K562 (cell line): Measurements from ENCODE around the gene ZMIZ1. TPM values are rescaled to one million over a fixed set of nuclear protein-coding genes. Genes with fewer than 3 reads are reported as not detected.

ENCODE experiments used
- ATAC-seq: fragments of 200-7000 bp; cut with Tn5 transposase; 3 replicates; pipeline ENCODE4 v1.9.1; 2020; ENCODE audit warnings: moderate library complexity
- BruUV-seq: library from RNA; stranded (reverse); fragments of 400-500 nt; replicated peaks from 2 replicates; lab custom pipeline; 2021; lab: Mats Ljungman, UMichigan
- CTCF ChIA-PET: fragments of 300-600 bp; formaldehyde crosslinking; extraction: SDS; loops from one replicate; lab custom pipeline; 2021; ENCODE audit warnings: low intra/inter-chr PET ratio; lab: Yijun Ruan, JAX
- POLR2A ChIA-PET: fragments of 300-600, 350-650 bp; sonication (Branson Sonifier 250); formaldehyde crosslinking; extraction: SDS; loops from one replicate; lab custom pipeline; 2021; ENCODE audit warnings: antibody characterized with exemption, inconsistent platforms; lab: Yijun Ruan, JAX
- DNase-seq, 4 experiments: peaks; one replicate each; pipeline versions ENCODE4 v3.0.0 to v3.0.0-alpha.2; 2011 to 2018; ENCODE audit warnings: low spot score in 3 of 4, mixed read lengths in 3 of 4; ENCODE audit errors: extremely low read depth in 1 of 4
- FAIRE-seq: peaks from 2 replicates; lab custom pipeline; 2011; peaks lifted over from hg19 to GRCh38; lab: Jason Lieb, UNC
- H2AFZ ChIP-seq: 2 replicates; pipeline ENCODE4 v1.6.0; 2011; ENCODE audit warnings: low read depth, low read length, control low read depth, inconsistent platforms
- H3K27ac ChIP-seq: fragments of 200-600 bp; 3 replicates; pipeline ENCODE4 v1.8.0; 2011; ENCODE audit warnings: low read depth, mild to moderate bottlenecking, control low read depth, inconsistent platforms, low read length, moderate library complexity, mixed read lengths; ENCODE audit errors: extremely low read depth
- H3K27me3 ChIP-seq, 2 experiments: fragments of 300-600 bp in 1 of 2; 2 replicates in 1 of 2; 3 replicates in 1 of 2; pipeline versions ENCODE4 v1.6.0 to v1.8.0; 2011; ENCODE audit warnings: inconsistent platforms in 2 of 2, low read length in 2 of 2, mild to moderate bottlenecking in 1 of 2, mixed read lengths in 1 of 2, moderate library complexity in 1 of 2; ENCODE audit not compliant: control insufficient read depth in 2 of 2, insufficient read depth in 2 of 2
- H3K36me3 ChIP-seq: fragments of 300-600 bp; 3 replicates; pipeline ENCODE4 v1.8.0; 2011; ENCODE audit warnings: mild to moderate bottlenecking, low read length, inconsistent platforms; ENCODE audit not compliant: control insufficient read depth, insufficient read depth
- H3K4me1 ChIP-seq, 2 experiments: fragments of 200-600 bp in 1 of 2; replicated peaks in 1 of 2; 2 replicates in 1 of 2; 3 replicates in 1 of 2; pipeline versions ENCODE4 v1.5.1 to v1.8.0; 2011; ENCODE audit warnings: inconsistent platforms in 2 of 2, low read length in 2 of 2, mild to moderate bottlenecking in 1 of 2, mixed read lengths in 1 of 2, moderate library complexity in 1 of 2; ENCODE audit not compliant: control insufficient read depth in 2 of 2, insufficient read depth in 2 of 2
- H3K4me2 ChIP-seq: 2 replicates; pipeline ENCODE4 v1.6.1; 2011; ENCODE audit warnings: low read length, control low read depth, inconsistent platforms, mixed read lengths; ENCODE audit not compliant: insufficient read depth
- H3K4me3 ChIP-seq: fragments of 200-600 bp; sonication (generic), shearing (Covaris generic); 2 replicates; pipeline ENCODE4 v1.5.1; 2016; ENCODE audit warnings: control low read depth, inconsistent platforms
- H3K79me2 ChIP-seq: fragments of 200-600 bp; 3 replicates; pipeline ENCODE4 v1.8.0; 2011; ENCODE audit warnings: low read length, inconsistent platforms; ENCODE audit not compliant: control insufficient read depth, insufficient read depth
- H3K9ac ChIP-seq, 2 experiments: 2 replicates each; pipeline versions ENCODE4 v1.6.0 to v1.6.1; 2011; ENCODE audit warnings: low read depth in 2 of 2, low read length in 2 of 2, control low read depth in 1 of 2, inconsistent platforms in 1 of 2, mild to moderate bottlenecking in 1 of 2, mixed read lengths in 1 of 2; ENCODE audit not compliant: insufficient read depth in 1 of 2
- H3K9me1 ChIP-seq: one replicate; pipeline ENCODE4 v1.6.0; 2011; ENCODE audit warnings: inconsistent platforms, mild to moderate bottlenecking, low read length, moderate library complexity; ENCODE audit not compliant: control insufficient read depth, insufficient read depth
- H3K9me3 ChIP-seq: replicated peaks from 2 replicates; pipeline ENCODE4 v1.5.1; 2011; ENCODE audit warnings: low read depth, low read length, inconsistent platforms; ENCODE audit not compliant: control insufficient read depth, insufficient read depth
- H4K20me1 ChIP-seq: replicated peaks from 2 replicates; pipeline ENCODE4 v1.6.1; 2011; ENCODE audit warnings: low read length, inconsistent platforms, mixed read lengths; ENCODE audit not compliant: control insufficient read depth, insufficient read depth
- SMAD3 ChIP-seq: fragments of 450-650 bp; formaldehyde crosslinking; conservative IDR thresholded peaks from 2 replicates; pipeline ENCODE4 v1.4.0; 2020; ENCODE audit warnings: mild to moderate bottlenecking
- ZNF707 ChIP-seq: fragments of 250-450 bp; sonication (Bioruptor Pico); conservative IDR thresholded peaks from 2 replicates; pipeline ENCODE4 v1.8.0; 2022; ENCODE audit warnings: inconsistent platforms, mild to moderate bottlenecking, moderate library complexity
- ZNF780A ChIP-seq: fragments of 250-450 bp; sonication (Bioruptor Pico); IDR thresholded peaks from 2 replicates; pipeline ENCODE4 v1.5.0; 2021; ENCODE audit warnings: mild to moderate bottlenecking
- WGBS: fragments of 100-300 bp; shearing (Covaris generic); methylation state at CpG from one replicate; pipeline ENCODE4 v1.1.6; 2016; ENCODE audit warnings: low coverage, mixed read lengths; ENCODE audit not compliant: insufficient coverage; ENCODE audit errors: missing lambda C conversion rate; 5-methylcytosine and 5-hydroxymethylcytosine counted together
- in situ Hi-C: fragments of 300-500 bp; cut with MboI; formaldehyde crosslinking; loops from 4 replicates; pipeline ENCODE4 v1.15.0; 2018; ENCODE audit warnings: inconsistent platforms, mixed read lengths
- intact Hi-C: fragments of 100-400 bp; cut with micrococcal nuclease; formaldehyde crosslinking; loops from 2 replicates; pipeline ENCODE4 v1.14.2; 2022
- polyA plus RNA-seq, 8 experiments: library from polyadenylated mRNA; depleted of rRNA in 4 of 8; stranded (reverse) in 5 of 8; unstranded in 3 of 8; fragments of >200 nt; fragmentation: Nextera tagmentation in 2 of 8; fragmentation: Illumina TruSeq in 1 of 8; extraction: Ambion mirVana in 2 of 8; extraction: Trizol in 1 of 8; gene quantifications; 2 replicates each; pipeline versions ENCODE4 v1.2.1 to v1.2.3, GENCODE V29; 2011 to 2014; ENCODE audit warnings: inconsistent platforms in 1 of 8, missing spikeins in 1 of 8
- total RNA-seq, 7 experiments: library from RNA; depleted of rRNA in 6 of 7; stranded (reverse); fragments of >200 nt in 6 of 7; fragmentation: Illumina TruSeq in 2 of 7; extraction: Trizol in 2 of 7; gene quantifications; 2 replicates each; pipeline versions ENCODE4 v1.2.1 to v1.2.3, GENCODE V29; 2011 to 2021; ENCODE audit warnings: low replicate concordance in 1 of 7
- TF ChIP-seq, protein P1 (sequence below): fragments of 450-650 bp; IDR thresholded peaks from 2 replicates; pipeline ENCODE4 v1.6.1; 2017; ENCODE audit warnings: antibody characterized with exemption, mild to moderate bottlenecking
- TF ChIP-seq, protein P2 (sequence below): fragments of 250-450 bp; sonication (Bioruptor Pico); IDR thresholded peaks from 2 replicates; pipeline ENCODE4 v1.4.0; 2020; ENCODE audit warnings: mild to moderate bottlenecking, moderate library complexity, borderline replicate concordance

The ZMIZ1 gene
- total and polyA plus RNA-seq, 9 of the 15 experiments (the other 6 are each of a cell fraction or from before 2014, with no cell fraction given): 1.0 to 37.3 (median 4.3) TPM

DNA sequence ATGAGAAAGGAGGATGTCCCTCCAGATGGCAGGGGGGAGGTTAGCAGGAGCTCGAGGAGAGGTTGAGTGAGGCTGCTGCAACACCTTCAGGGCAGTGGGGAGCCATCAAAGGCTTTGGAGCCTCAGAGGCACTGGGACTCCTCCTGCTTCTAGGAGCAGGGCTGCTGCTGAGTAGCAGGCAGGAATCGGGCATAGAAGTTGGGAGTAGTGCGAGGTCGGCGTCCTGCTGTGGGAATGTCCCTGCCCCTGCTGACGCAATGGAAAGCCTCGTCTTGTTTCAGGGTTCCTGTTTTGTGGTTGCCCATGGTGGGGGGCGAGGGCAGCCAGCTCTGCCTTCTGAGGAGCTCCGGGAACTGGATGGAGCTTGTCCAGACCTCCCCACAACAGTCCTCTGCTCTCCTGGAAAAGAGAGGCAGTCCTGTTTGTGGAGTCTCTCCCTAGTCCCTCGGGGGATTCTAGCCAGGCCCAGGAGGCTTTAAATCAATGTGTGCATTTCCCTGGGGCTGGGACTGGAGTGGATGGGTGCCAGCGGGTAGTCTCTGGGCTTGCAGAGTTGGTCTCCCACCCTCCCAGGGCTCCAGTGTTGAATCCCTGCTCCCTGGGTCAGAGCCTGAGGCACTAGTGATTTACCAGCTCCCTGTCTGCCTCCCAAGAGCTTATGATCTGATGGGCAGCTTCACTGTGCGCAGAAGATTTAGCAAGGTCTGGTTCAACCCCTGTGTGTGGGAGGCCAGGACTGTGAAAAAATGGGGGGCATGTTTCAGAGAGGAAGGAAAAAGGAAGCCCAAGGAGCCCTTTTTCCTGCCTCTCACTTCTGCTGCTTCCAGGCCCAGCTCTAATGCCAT, 179.8 kb downstream of the ZMIZ1 start:
- ATAC-seq (no peak), DNase-seq (no peak), FAIRE-seq (no peak)
- no peak overlapping the region for H3K4me2 ChIP-seq
- intact Hi-C loops (no loop called here), in situ Hi-C loops (no loop called here)
- H3K4me3 ChIP-seq: no peak overlapping the region
- H3K4me1 ChIP-seq: peaks cover 0 to 17% of the 10 kb centered on the region in 2 experiments; a peak in 2 of 5 replicates
- H3K9ac ChIP-seq: peak overlapping the region in 1 of 2 experiments; percentile 62; a peak in 1 of 4 replicates
- 51% methylated on average over 12 of the region's 12 CpGs for WGBS
- no peak overlapping the region for H3K27ac ChIP-seq
- H3K27me3 ChIP-seq: no peaks in the 10 kb centered on the region
- H2AFZ ChIP-seq: no peak overlapping the region
- H4K20me1 ChIP-seq: peaks cover 28% of the 10 kb centered on the region; the same call in 1 of the 2 replicates
- ChIA-PET CTCF (no interaction called here), POLR2A (interaction anchor here (0.8 to 1.5 kb wide), 3 partner anchors 8 to 19 kb away, joined by 3 to 6 read pairs (median 4); no protein-coding TSS in a partner anchor)
- no peaks in the 10 kb centered on the region for H3K9me1 ChIP-seq
- H3K9me3 ChIP-seq: no peaks in the 10 kb centered on the region
- no TSS peak for BruUV-seq
- H3K79me2 ChIP-seq: no peaks in the 10 kb centered on the region
- TF ChIP-seq ZNF780A: no peak
- TF ChIP-seq, protein P1, sequence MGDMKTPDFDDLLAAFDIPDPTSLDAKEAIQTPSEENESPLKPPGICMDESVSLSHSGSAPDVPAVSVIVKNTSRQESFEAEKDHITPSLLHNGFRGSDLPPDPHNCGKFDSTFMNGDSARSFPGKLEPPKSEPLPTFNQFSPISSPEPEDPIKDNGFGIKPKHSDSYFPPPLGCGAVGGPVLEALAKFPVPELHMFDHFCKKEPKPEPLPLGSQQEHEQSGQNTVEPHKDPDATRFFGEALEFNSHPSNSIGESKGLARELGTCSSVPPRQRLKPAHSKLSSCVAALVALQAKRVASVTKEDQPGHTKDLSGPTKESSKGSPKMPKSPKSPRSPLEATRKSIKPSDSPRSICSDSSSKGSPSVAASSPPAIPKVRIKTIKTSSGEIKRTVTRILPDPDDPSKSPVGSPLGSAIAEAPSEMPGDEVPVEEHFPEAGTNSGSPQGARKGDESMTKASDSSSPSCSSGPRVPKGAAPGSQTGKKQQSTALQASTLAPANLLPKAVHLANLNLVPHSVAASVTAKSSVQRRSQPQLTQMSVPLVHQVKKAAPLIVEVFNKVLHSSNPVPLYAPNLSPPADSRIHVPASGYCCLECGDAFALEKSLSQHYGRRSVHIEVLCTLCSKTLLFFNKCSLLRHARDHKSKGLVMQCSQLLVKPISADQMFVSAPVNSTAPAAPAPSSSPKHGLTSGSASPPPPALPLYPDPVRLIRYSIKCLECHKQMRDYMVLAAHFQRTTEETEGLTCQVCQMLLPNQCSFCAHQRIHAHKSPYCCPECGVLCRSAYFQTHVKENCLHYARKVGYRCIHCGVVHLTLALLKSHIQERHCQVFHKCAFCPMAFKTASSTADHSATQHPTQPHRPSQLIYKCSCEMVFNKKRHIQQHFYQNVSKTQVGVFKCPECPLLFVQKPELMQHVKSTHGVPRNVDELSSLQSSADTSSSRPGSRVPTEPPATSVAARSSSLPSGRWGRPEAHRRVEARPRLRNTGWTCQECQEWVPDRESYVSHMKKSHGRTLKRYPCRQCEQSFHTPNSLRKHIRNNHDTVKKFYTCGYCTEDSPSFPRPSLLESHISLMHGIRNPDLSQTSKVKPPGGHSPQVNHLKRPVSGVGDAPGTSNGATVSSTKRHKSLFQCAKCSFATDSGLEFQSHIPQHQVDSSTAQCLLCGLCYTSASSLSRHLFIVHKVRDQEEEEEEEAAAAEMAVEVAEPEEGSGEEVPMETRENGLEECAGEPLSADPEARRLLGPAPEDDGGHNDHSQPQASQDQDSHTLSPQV: no peak
- TF ChIP-seq, protein P2, sequence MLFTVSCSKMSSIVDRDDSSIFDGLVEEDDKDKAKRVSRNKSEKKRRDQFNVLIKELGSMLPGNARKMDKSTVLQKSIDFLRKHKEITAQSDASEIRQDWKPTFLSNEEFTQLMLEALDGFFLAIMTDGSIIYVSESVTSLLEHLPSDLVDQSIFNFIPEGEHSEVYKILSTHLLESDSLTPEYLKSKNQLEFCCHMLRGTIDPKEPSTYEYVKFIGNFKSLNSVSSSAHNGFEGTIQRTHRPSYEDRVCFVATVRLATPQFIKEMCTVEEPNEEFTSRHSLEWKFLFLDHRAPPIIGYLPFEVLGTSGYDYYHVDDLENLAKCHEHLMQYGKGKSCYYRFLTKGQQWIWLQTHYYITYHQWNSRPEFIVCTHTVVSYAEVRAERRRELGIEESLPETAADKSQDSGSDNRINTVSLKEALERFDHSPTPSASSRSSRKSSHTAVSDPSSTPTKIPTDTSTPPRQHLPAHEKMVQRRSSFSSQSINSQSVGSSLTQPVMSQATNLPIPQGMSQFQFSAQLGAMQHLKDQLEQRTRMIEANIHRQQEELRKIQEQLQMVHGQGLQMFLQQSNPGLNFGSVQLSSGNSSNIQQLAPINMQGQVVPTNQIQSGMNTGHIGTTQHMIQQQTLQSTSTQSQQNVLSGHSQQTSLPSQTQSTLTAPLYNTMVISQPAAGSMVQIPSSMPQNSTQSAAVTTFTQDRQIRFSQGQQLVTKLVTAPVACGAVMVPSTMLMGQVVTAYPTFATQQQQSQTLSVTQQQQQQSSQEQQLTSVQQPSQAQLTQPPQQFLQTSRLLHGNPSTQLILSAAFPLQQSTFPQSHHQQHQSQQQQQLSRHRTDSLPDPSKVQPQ: no peak
- no peak for TF ChIP-seq SMAD3
- TF ChIP-seq ZNF707: no peak
- TF ChIP-seq, all 486 proteins: peak for 0
- H3K36me3 ChIP-seq: no peaks in the 10 kb centered on the region
